HuH-7.5 (cell line): ENCODE results near the gene NF1.
"Not testable (repeated sequence)": the region's sequence is repeated elsewhere in the genome, so short reads cannot be mapped to it uniquely, and the experiment has no call there.

Source experiments
- DNase-seq: peaks from one replicate; pipeline ENCODE4 v3.0.0; 2011; ENCODE audit warnings: low spot score

NF1 gene

DNA sequence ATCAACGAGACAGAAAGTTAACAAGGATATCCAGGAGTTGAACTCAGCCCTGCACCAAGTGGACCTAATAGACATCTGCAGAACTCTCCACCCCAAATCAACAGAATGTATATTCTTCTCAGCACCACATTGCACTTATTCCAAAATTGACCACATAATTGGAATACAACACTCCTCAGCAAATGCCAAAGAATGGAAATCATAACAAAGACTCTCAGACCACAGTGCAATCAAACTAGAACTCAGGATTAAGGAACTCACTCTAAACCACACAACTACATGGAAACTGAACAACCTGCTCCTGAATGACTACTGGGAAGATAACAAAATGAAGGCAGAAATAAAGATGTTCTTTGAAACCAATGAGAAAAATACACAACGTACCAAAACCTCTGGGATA, 84.2 kb downstream of the NF1 start:
- not testable (repeated sequence) for DNase-seq

DNA sequence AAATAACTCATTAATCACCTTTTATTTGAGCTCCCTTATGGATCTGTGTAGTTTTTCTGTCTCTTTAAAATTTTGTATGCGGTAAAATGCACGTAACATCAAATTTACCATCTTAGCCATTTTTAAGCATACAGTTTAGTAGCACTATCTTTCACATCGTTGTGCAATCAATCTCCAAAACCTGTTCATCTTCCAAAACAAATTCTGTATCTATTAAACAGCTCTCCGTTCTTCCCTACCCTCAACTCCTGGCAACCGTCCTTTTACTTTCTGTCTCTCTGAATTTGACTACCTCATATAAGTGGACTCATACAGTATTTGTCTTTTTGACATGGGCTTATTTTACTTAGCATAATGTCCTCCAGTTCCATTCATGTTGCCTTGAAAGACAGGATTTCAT, 100.5 kb downstream of the NF1 start:
- DNase-seq: no peak

DNA sequence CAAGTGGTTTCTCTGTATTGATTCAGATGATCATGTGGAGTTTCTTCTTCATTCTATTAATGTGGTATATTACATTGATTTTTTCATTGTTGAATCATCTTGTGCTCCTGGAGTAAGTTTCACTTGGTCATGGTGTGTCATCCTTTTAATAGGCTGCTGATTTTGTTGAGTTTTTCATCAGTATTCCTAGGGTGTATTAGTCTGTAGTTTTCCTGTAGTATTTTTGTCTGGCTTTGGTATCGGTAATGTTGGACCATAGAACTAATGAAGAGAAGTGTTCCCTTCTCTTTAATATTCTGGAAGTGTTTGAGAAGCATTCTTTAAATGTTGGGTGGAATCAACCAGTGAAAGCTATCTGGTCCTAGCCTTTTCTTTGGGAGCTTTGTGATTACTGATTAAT, 103.2 kb downstream of the NF1 start:
- no peak for DNase-seq

DNA sequence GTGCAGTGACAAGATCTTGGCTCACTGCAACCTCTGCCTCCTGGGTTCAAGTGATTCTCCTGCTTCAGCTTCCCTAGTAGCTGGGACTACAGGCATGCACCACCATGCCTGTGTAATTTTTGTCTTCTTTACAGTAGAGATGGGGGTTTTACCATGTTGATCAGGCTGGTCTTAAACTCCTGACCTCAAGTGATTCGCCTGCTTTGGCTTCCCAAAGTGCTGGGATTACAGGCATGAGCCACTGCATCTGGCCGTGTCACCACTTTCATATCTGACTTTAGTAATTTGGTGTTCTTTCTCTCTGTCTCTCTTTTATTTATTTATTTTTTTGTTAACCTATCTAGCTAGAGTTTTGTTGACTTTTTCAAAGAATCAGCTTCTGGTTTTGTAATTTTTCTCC, 103.9 kb downstream of the NF1 start:
- not testable (repeated sequence) for DNase-seq

DNA sequence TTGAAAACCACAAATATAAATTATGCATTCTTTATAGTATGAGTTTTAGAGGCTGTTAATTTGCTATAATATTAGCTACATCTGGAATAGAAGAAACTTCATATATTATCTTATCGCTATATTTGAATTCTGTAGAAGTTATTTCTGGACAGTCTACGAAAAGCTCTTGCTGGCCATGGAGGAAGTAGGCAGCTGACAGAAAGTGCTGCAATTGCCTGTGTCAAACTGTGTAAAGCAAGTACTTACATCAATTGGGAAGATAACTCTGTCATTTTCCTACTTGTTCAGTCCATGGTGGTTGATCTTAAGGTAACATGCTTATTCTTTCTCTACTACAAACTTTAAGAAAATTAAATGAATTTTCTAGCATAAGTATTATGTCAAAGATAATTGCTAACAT, 105.5 kb downstream of the NF1 start:
- no peak for DNase-seq

DNA sequence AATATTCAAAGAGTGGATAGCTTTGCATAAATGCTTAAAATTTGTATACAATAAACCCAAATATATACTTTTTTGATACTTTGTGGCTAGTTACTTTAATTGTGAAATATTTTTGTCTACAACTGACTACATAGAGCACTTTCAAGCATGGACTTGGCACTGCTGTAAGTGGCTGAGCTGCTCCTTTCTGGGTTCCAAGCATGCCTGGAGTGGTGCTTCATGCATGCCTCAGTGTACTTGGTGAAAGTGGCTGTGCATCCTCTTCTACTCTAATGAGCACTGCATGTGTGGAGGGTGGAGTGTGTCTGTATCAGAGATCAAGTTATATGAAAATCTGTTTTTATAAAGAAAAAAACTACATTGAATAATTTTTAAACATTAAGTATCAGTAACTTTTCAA, 108.2 kb downstream of the NF1 start:
- no peak for DNase-seq

DNA sequence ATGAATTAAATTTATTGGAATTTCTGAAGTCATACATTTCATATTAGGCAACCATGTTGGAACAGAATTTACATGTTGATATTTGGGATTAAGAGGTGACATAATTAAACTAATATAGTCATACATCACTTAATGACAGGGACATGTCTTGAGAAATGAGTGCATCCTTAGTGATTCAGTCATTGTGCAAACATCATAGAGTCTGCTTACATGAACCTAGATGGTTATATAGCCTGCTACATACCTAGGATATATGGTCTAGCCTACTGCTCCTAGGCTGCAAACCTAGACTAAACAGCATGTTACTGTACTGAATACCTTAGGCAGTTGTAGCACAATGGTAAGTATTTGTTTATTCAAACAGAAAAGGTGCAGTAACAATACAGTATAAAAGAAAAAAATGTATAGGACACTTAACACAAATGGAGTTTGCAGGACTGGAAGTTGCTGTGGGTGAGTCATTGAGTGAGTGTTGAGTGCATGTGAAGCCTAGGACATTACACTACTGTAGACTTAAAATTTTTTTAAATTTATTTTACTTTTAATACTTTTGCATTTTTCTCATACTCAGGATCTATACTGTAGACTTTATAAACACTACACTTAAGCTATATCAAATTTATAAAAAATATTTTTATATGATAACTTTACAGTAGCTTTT, 116.7 kb downstream of the NF1 start:
- no peak for DNase-seq

DNA sequence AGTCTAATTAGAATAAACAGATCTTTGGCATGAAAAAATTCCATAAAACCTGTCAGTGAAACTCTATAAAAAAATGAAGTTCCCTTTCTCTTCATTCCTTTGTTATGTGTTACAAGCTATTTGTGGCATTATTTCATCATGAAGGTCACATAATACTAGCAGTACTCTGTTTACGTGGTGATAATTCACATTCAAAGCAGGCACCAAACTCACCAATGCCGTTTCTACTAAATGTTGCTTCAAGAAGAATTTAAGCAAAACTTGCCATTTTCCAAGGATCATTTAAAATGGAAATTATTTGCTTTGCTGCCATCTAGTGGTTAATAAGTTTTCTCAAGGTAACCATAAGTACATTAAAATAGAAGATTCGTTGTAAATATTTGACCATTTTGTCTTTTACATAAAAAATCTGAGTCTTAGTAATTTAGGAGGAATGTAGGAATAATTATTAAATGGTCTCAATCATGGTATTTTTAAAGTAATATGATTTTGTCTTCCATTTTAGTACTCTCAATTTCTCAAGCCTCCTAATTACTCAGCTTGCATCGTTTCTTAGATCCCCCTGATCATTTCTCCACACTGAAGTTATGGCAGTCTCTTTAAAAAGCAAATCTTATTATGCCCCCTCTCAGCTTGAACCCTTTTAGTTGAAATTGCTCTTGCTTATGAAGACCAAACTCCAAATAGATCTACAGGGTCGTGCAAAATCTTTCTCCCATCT, 121.4 kb downstream of the NF1 start:
- DNase-seq: no peak

DNA sequence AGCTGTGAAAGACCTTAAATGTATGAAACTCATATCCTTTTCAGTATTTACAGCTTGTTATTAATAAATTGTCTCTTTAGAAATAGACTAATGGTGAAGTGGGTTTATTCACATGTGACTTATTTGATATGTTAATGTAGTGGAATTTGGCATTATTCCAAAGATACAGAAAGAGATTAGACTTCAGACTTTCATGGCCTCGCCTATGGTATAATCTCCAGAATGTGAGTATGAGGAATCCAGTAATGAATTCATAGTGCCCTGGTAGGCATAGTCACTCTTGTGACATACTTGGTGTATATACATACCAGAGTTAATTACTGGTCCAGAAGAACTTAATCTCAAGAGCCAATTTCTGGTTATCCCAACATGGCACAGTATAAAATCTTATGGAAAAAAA, 129.6 kb downstream of the NF1 start:
- no peak for DNase-seq

DNA sequence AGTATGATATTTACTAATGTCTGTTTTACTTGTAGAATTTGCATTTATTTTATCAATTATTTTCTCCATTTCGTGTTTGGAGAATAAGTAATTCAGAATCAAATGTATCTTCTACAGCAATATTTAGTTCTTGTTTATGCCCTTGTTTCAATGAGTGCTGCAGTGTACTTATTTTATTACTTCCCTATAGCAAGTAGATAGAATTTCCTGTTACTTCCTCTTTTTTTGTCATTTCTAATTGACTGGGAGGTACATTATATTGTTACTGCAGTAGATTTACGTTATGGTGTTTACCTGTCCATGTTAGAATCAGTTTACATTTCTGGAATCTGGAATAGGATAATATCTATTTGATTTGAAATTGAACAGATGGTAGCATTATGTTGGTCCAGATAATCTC, 131.1 kb downstream of the NF1 start:
- no peak for DNase-seq

DNA sequence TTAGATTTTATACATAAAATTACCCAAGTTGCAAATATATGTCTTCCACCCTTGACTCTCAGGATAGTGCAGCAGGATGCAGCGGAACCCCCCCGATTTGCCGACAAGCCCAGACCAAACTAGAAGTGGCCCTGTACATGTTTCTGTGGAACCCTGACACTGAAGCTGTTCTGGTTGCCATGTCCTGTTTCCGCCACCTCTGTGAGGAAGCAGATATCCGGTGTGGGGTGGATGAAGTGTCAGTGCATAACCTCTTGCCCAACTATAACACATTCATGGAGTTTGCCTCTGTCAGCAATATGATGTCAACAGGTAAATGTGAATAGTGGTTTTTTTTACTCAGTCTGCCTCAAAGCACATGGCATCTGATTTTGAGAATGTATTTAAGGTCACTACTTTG, 131.6 kb downstream of the NF1 start:
- DNase-seq: no peak

DNA sequence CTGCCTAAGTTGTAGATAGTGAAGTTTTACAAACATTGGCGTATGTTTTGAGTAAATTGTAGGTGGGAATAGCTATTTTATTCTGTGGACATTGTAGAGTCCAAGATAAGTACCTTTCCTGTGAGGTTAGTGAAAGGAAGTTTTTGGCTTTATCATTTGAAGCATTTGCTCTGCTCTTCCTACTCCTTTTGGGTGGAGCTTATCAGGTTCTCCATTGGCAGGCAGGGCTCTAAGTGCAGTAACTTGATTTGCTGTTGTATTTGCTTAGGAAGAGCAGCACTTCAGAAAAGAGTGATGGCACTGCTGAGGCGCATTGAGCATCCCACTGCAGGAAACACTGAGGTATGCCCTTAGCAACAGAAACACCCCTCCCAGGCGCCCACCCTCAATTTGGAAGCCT, 132.2 kb downstream of the NF1 start:
- no peak for DNase-seq

DNA sequence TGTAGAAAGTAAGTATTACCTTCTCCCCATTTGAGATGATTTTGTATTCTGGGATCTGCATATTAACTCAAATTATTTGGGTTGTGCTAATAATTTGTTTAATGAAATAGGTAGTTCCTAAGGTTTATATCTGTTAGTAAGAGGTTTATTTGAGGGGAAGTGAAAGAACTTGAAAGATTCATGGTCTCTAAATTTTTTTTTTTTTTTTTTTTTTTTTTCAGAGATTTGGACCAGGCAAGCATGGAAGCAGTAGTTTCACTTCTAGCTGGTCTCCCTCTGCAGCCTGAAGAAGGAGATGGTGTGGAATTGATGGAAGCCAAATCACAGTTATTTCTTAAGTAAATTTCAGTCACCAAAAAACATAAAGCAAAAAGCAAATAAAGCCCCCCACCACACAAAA, 137.1 kb downstream of the NF1 start:
- no peak for DNase-seq

DNA sequence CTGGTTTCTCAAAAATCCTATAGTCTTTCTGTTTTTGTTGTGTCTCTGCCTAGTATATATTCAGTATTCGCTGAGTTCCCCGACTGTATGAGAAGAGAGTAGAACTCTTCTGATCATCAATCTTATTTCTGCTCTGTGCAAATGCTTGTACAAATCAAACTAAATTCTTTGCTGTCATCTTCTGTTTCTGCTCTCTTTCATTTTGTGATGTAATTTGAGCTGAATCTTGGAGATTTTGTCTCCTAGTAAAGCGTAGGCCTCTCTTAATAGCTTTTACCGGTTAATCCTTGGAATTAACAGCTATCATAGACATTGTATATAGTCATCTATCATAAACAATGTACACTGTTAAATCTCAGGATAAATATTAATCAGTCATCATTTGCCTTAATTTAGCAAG, 140.3 kb downstream of the NF1 start:
- no peak for DNase-seq

DNA sequence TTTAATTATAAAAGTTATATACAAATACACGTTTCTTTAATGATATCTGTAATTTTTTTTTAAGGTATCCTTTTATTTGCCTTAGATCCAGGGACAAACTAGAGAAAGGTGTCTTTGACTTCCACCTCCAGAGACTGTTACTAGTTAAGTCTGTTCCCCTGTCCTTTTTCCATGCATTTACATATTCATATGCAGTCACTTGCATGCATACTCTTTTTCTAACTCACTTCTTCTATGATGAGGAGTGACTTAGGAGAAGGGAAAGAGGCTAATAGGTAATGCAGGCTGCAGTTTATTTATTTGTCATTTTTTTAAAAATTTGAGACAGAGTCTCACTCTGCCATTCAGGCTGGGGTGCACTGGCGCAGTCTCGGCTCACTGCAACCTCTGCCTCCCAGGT, 141.4 kb downstream of the NF1 start:
- DNase-seq: no peak

DNA sequence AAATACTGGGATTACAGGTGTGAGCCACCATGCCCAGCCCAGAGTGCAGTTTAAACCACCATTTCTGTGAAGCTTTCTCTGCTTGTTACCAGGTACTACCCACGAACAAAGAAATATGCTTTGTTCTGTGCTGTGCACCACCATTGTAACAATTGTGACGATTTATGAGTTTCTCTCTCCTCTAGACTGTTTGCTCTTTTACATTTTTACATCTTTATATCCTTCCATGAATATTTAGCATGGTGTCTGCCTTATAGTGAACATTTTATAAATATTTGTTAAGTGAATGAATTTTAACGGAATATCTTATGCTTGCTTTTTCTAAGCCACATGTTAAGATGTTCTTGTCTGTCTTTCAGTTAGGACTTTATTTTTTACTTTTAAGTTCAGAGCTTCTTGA, 141.9 kb downstream of the NF1 start:
- DNase-seq: no peak

DNA sequence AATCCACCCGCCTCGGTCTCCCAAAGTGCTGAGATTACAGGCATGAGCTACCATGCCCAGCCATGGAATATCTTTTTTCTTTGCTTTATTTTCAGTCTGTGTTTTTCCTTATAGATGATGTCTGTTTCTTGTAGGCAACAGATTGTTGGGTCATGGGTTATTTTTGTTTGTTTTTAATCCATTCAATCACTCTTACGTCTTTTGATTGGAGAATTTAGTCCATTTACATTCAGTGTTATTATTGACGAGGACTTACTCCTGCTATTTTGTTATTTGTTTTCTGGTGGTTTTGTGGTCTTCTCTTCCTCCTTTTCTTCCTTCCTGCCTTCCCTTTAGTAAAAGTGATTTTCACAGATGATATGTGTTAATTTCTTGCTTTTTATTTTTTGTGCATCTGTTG, 146.3 kb downstream of the NF1 start:
- DNase-seq: no peak

DNA sequence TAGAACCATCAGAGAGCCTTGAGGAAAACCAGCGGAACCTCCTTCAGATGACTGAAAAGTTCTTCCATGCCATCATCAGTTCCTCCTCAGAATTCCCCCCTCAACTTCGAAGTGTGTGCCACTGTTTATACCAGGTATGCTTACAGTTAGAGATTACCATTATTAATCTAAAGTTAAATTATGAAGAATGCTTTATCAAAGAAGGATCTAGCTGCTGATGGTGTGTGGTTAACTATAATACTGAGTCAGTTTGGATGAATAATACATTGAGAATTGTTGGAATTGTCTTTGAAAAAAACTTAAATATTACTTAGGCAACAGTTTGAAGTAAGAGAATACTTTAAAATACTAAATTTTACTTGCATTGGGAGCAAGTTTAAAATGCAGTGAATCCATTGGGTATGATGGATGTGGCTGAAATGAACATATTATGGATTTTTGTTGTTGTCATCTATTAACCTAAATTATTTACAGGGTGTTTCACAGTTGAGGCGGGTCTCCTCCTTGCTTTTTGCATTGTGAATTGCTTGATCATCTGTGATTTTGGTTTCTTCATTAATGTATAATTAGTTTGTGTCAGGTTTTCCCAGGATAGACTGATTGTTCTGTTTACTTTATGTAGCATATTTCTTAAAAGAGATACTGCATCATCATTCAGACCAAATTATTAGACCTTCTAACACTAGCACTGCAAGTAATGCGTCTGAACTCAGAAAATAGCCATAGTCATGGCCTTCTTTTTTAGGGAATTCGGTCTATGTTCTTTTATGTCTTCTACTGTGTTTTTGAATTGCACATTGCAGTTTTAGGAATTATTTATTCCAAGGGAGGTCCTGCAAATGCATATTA, 154.4 kb downstream of the NF1 start:
- DNase-seq: no peak

DNA sequence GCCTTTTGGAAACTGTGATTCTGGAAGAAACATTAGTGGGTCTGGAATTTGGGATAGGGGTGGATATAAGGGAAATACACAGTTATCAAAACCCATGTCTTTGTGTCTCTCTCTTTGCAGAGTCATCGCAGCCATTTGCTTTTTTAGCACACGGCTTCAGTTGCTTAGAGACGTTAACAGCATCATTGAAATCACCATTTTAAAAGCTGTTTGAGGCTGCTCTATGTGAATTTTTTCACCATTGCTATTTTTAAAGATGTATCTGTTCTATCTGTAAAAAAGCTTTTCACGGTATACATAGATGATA, 155.0 kb downstream of the NF1 start:
- DNase-seq: no peak

DNA sequence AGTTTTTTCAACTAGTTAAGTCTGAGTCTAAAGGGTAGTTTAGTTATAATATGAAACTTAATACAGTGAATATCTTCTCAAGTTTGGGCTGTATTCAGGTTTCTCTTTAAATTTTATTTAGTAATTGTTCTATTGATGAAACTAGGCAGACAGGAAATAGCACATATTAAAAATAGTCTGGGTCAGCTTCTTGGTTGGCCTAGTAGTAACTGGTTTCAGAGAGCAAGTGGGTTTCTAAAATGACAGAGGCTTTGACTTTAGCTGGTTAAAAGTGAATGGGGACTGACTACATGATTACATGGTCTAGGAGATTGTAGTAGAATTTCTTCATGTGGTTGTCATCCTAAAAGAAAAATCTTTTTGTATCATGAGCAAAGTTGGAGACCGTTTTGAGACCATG, 155.5 kb downstream of the NF1 start:
- DNase-seq: no peak

DNA sequence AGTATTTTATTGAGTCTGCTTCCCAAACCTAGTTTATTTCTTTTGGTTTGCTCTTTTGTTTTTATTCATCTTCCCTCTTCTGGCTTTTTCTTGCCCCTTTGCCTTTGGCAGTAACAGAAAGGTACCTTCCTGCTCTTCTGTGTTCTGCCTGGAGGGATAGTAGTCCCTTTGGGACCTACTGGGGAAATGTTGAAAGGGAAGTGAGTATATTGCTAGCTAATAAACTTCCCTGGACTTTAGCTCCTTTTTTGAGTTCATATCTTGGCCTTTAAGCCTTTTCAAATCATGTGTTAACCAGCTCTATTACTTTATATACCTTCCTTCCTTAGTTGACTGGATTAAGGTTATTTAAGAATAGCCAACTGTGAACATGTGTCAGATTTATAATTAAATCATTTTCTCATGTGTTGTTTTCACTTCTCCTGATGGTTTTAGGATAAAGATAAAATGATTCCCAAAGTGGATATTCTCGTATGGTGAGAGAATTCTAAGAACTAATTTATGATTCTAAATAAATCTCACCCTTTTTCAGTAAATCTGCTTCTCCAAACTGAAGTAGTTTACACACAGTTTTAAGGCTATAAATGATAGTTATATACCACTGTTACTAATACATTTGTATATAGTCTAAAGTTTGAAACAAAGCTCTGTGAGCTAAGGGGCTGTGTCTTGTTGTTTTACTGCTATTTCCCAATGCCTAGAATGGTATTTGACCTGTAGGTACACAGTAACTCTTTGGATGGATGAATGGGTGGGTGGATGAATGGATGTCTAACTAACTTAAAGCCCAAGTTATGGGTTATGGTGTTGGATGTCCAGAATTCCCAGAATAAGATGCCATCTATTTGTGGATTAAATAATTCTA, 156.6 kb downstream of the NF1 start:
- no peak for DNase-seq

DNA sequence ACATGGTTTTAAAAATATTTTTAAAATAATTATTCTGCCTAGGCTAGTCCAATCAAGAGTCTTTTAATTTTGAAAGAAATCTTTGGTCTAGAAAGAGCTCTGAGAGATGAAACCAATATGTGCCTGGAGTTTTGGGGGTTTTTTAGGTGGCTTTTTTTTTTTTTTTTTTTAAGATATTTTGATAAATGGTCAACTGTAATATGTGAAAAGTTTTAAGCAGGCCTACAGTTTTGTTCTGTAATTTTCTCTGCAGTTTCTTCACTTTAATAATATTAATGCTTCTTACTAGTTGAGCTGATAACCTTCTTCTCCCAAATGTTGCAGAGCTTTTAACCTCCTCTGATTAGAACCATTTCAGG, 157.2 kb downstream of the NF1 start:
- no peak for DNase-seq

DNA sequence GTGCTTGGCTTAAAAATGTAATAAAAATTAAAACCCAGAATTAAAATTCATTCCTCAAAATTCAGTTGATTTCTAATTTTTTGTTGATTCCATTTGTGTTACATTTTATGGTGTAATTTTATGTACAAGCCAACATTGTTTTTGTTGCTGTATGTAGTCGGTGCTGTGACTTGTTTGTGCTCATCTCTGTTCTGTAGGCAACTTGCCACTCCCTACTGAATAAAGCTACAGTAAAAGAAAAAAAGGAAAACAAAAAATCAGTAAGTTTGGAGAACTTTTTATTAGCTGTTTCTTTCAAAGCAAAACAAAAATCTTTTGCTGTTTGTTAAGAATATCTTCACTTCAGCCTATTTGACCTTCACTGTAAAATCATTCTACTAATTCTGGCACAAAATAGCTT, 158.0 kb downstream of the NF1 start:
- DNase-seq: no peak
